Skeletal muscle tissue (tissue), 4 donors: ENCODE results near the gene STOM. TPM values are rescaled to one million over a fixed set of nuclear protein-coding genes. Genes with fewer than 3 reads are reported as not detected.

ENCODE experiments used
- H3K27ac ChIP-seq: one replicate; pipeline ENCODE4 v1.7.0; 2013; ENCODE audit warnings: mild to moderate bottlenecking, low read depth, low read length, inconsistent platforms
- H3K27me3 ChIP-seq, 3 donors: one replicate each; pipeline ENCODE4 v1.7.0; 2013; ENCODE audit warnings: low read length in 3 of 3; ENCODE audit not compliant: control insufficient read depth in 3 of 3, insufficient read depth in 3 of 3
- H3K36me3 ChIP-seq, 3 donors: one replicate each; pipeline ENCODE4 v1.7.0; 2013; ENCODE audit warnings: low read length in 3 of 3; ENCODE audit not compliant: control insufficient read depth in 3 of 3, insufficient read depth in 3 of 3
- H3K4me1 ChIP-seq, 3 donors: one replicate each; pipeline ENCODE4 v1.7.0; 2013; ENCODE audit warnings: low read length in 3 of 3, mild to moderate bottlenecking in 3 of 3; ENCODE audit not compliant: control insufficient read depth in 3 of 3, insufficient read depth in 3 of 3
- H3K4me3 ChIP-seq, 3 donors: one replicate each; pipeline ENCODE4 v1.7.0; 2013; ENCODE audit warnings: low read length in 3 of 3
- H3K9ac ChIP-seq, 3 donors: one replicate each; pipeline ENCODE4 v1.7.0; 2013; ENCODE audit warnings: low read length in 3 of 3, mild to moderate bottlenecking in 3 of 3, moderate library complexity in 2 of 3, low read depth in 1 of 3
- H3K9me3 ChIP-seq, 3 donors: one replicate each; pipeline ENCODE4 v1.7.0; 2013; ENCODE audit warnings: low read length in 3 of 3; ENCODE audit not compliant: control insufficient read depth in 3 of 3
- total RNA-seq: library from RNA; depleted of rRNA; stranded (reverse); fragments of >200 nt; gene quantifications from one replicate; pipeline ENCODE4 v1.2.3, GENCODE V29; 2014
- donor health status: Osteomylitis.

The STOM gene
- total RNA-seq, 1 donor from 2014 or later, result 76.7 TPM

DNA sequence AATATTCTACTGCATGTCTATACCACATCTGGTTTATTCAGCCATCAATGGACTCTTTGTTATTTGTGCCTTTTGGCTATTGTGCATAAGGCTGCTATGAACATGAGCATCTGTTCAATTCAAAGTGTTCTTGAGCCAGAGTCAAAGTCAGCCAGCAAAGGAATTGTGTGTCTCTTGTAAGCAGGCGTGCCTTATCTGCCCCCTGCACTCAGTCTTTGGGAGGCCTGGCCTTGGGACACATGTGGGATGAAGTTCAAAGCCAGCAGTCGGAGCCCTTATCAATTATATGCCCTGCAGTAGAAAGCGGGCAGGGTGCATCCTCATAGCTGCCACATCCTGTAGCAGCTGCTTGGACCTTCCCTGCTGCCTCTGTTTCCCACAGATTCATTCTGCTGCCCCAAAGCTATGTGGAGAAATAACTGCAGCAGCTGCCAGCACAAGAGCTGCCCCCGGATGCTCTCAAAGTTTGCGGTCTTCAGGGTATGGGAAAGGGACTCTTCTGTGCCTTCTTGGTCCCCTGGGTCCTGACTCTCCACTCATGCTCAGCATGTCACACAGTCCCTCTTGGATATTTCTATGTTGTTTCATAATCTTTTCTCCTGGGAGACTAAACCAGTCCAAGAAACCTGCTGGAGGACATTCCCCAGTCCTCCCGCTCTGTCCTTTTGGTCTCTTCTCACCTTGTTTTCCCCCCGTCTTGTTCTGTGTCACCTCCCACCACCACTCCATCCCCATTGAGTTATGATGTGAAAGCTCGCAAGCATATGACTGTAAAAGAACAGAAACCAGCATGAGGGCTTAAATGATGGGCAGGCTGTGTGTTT lies 35.9 kb downstream of the STOM start:
- no peak overlapping the region for H3K4me3 ChIP-seq
- H3K4me1 ChIP-seq, result peaks cover 7 to 20% (median 8%) of the 10 kb centered on the region in 3 donors
- H3K9me3 ChIP-seq, result no peaks in the 10 kb centered on the region
- H3K27me3 ChIP-seq, result no peaks in the 10 kb centered on the region
- H3K36me3 ChIP-seq, result peaks cover 35 to 63% (median 48%) of the 10 kb centered on the region in 3 donors
- no peak overlapping the region for H3K9ac ChIP-seq
- H3K27ac ChIP-seq, result peak overlapping the region; percentile 46

DNA sequence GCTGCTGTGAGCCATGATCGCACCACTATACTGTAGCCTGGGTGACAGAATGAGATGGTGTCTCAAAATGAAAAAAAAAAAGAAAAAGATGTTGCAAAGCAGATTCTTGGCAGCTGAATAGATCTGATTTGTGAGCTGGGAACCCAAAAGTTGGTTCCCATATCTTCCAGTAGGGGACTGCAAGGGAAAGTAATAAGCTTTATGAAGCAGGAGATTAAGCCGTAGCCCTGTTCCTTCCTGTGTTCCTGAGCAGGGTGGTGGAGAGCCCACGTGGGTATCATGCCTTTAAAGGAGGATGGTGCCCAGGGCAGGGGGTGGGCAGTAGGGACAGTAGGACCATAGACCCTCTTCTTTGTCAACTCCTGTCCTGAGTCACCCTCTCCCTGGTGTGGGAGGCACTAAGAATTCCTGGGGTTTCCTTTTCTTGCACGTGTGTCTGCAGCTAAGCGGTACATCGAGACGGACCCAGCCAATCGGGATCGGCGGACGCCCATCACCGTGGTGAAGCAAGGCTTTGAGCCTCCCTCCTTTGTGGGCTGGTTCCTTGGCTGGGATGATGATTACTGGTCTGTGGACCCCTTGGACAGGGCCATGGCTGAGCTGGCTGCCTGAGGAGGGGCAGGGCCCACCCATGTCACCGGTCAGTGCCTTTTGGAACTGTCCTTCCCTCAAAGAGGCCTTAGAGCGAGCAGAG lies 37.9 kb downstream of the STOM start:
- peaks cover 41 to 71% (median 60%) of the 10 kb centered on the region in 3 donors for H3K36me3 ChIP-seq
- H3K9ac ChIP-seq, result peak overlapping the region in 1 of 3 donors; percentile 47
- H3K27ac ChIP-seq, result peak overlapping the region; percentile 39
- no peaks in the 10 kb centered on the region for H3K27me3 ChIP-seq
- H3K9me3 ChIP-seq, result no peaks in the 10 kb centered on the region
- H3K4me1 ChIP-seq, result peaks cover 5 to 20% (median 8%) of the 10 kb centered on the region in 3 donors
- no peak overlapping the region for H3K4me3 ChIP-seq

DNA sequence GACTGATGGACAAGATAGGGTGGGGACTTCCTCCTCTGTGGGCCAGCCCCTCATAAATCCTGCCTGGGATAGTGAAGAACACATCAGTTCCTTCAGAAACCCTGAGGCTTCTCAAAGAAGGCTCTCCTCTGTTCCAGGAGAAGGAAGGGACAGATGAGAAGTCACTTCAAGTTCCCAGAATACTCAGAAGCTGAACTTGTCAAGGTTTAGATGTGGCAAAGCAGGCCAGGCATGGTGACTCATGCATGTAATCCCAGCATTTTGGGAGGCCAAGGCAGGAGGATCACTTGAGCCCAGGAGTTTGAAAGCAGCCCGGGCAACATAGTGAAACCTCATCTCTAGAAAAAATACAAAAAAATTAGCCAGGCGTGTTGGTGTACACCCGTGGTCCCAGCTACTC lies 38.5 kb downstream of the STOM start:
- peaks cover 11 to 26% (median 14%) of the 10 kb centered on the region in 3 donors for H3K4me1 ChIP-seq
- H3K27me3 ChIP-seq, result no peaks in the 10 kb centered on the region
- H3K4me3 ChIP-seq, result no peak overlapping the region
- peaks cover 46 to 77% (median 66%) of the 10 kb centered on the region in 3 donors for H3K36me3 ChIP-seq
- peak overlapping the region; percentile 39 for H3K27ac ChIP-seq
- no peak overlapping the region for H3K9ac ChIP-seq
- H3K9me3 ChIP-seq, result no peaks in the 10 kb centered on the region

DNA sequence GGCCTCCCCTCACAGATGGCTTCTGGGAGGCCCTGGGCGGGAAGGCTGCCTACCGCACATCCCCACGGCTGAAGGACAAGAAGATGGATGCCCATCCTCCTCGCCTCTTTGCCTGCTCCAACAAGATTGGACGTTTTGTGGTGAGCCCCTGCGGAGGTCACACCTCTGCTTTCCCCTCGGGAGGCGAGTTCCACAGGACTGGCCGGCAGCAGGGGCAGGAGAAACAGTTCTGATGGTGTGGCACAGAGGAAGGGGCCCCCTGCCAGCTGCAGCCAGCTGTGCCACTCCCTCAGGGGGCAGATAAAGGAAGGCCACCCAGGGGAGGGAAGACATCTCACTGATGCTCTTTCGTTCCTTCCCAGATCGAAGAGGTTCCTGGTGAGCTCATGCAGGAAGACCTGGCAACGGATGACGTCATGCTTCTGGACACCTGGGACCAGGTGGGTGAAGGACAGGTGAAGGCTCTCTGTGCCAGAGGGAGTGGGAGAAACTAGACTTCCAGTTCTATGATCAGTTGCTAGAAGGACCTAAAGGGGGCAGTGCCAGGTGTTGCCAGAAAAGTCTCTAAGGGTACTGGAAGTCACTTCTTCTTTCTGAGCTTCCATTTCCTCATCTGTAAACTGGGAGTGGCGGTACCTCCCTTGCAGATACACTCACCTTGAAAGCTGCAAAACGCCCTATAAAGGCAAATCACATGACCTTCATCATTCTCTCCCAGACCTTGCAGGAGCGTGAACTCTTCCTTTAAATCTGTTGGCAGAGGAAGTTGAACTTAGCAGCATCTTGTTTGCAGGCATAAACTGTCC lies 41.0 kb downstream of the STOM start:
- Histone ChIP-seq H3K9ac (peak overlapping the region in 2 of 3 donors; percentile 2 to 8), H3K36me3 (peaks cover 67 to 88% (median 73%) of the 10 kb centered on the region in 3 donors), H3K27ac (no peak overlapping the region), H3K9me3 (no peaks in the 10 kb centered on the region), H3K27me3 (no peaks in the 10 kb centered on the region), H3K4me1 (peaks cover 31 to 48% (median 39%) of the 10 kb centered on the region in 3 donors), H3K4me3 (no peak overlapping the region)

DNA sequence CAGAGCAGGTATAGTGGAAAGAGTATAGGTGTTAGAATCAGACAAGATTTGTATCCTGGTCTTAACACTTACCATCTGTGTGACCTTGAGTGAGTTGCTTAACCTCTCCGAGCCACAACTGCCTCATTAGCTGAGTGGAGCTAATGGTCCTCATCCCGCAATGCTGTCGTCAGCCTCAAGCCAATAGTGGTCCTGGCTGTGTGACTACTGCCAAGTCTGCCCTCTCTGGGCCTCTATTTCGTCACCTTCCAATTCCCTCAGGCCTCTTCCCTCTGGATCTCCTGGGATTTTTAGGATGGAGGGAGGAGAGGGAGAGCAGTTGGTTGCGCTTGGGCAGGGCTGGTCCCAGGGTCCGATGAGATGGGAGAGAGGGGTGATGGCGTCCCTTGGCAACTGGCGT lies 41.6 kb downstream of the STOM start:
- H3K27ac ChIP-seq, result no peak overlapping the region
- no peak overlapping the region for H3K4me3 ChIP-seq
- H3K4me1 ChIP-seq, result peaks cover 31 to 49% (median 40%) of the 10 kb centered on the region in 3 donors
- no peaks in the 10 kb centered on the region for H3K27me3 ChIP-seq
- H3K36me3 ChIP-seq, result peaks cover 69 to 83% (median 74%) of the 10 kb centered on the region in 3 donors
- peak overlapping the region in 1 of 3 donors; percentile 8 for H3K9ac ChIP-seq
- no peaks in the 10 kb centered on the region for H3K9me3 ChIP-seq

DNA sequence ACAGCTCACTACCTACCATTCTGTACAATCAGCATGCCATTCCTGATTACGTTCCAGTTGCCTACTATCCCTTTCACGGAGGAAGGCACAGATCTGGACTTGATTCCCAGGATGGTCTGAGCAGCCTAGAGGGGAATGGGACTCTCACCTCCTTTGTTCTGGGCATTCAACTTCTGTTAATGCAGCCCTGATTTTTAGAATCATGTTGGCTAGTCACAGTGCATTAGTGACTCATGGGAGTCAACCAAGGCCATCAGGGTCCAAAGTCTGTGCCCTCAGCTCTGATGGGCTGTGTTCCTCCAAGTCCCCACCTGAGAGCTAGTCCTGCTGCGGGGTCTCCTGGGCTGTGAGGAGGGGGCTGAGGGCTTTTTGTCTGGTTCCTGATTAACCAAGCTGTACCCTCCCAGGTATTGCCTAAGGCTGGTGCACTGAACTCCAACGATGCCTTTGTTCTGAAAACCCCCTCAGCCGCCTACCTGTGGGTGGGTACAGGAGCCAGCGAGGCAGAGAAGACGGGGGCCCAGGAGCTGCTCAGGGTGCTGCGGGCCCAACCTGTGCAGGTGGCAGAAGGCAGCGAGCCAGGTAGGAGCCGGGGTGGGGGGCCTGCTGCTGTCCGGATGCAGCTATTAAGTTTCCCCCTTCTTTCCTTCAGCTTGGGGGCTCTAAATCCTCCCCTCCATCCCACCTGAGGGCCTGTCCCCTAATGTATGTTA lies 43.0 kb downstream of the STOM start:
- H3K9me3 ChIP-seq, result no peaks in the 10 kb centered on the region
- peak overlapping the region; percentile 34 to 69 (median 68) for H3K9ac ChIP-seq
- no peaks in the 10 kb centered on the region for H3K27me3 ChIP-seq
- H3K27ac ChIP-seq, result peak overlapping the region; percentile 85
- H3K4me1 ChIP-seq, result peaks cover 31 to 43% (median 36%) of the 10 kb centered on the region in 3 donors
- peaks cover 64 to 80% (median 73%) of the 10 kb centered on the region in 3 donors for H3K36me3 ChIP-seq
- H3K4me3 ChIP-seq, result peak overlapping the region in 2 of 3 donors; percentile 20 to 61

DNA sequence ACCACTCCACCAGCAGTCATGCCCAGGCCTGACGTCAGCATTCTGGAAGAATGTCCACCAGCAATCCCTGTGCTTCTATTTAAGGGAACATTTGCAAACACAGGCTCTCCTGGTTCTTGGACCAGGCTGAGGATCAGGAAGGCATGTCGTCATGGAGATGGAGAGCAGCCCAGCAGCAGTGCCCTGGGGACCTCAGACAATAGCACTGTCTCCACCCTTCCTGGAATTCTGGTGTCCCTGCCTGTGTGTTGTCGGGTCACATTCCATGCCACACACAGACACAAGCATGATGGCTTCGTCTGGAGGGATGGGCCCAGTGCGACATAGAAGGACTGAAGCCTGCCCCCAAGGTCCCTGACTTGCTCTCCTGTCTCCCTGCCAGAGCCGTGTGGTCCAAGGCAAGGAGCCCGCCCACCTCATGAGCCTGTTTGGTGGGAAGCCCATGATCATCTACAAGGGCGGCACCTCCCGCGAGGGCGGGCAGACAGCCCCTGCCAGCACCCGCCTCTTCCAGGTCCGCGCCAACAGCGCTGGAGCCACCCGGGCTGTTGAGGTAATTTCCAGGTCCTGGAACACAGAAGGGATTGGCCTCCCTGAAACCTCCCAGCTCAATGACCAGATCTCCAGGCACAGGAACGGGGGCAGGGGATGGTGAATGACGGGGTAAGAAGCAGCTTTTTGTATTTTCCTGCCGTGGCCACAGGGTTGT lies 43.8 kb downstream of the STOM start:
- peaks cover 58 to 74% (median 70%) of the 10 kb centered on the region in 3 donors for H3K36me3 ChIP-seq
- H3K9me3 ChIP-seq, result no peaks in the 10 kb centered on the region
- H3K27me3 ChIP-seq, result no peaks in the 10 kb centered on the region
- H3K4me1 ChIP-seq, result peaks cover 31 to 41% (median 35%) of the 10 kb centered on the region in 3 donors
- H3K9ac ChIP-seq, result peak overlapping the region; percentile 52 to 69 (median 68)
- peak overlapping the region; percentile 85 for H3K27ac ChIP-seq
- peak overlapping the region; percentile 17 to 61 (median 36) for H3K4me3 ChIP-seq

DNA sequence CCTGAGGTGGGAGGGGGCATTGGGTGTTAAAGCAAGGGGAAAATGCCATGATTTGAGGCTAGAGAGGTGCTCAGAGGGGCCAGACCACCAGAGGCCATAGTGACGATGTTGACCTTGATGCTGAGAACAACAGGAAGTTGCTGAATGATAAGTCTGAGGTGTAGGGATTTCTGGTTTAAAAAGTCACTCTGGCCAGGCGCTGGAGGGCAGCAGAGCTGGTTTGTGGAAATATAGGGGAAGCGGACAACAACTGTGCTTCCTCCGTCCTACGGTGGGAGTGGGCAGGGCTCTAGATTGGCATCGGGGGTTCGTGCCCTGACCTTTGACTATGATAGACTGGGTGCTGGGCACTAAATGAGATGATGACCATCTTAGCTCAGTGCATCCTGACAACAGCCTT lies 44.7 kb downstream of the STOM start:
- H3K4me3 ChIP-seq, result peak overlapping the region in 1 of 3 donors; percentile 61
- H3K9me3 ChIP-seq, result no peaks in the 10 kb centered on the region
- H3K4me1 ChIP-seq, result peaks cover 31 to 47% (median 35%) of the 10 kb centered on the region in 3 donors

More for the DNA sequence above, 44.7 kb downstream of the STOM start:
- H3K27me3 ChIP-seq, result no peaks in the 10 kb centered on the region
- peak overlapping the region; percentile 85 for H3K27ac ChIP-seq
- peaks cover 60 to 74% (median 67%) of the 10 kb centered on the region in 3 donors for H3K36me3 ChIP-seq
- peak overlapping the region; percentile 51 to 68 (median 52) for H3K9ac ChIP-seq
